Stomach (tissue), 9 donors: ENCODE data around the gene AFTPH. TPM values are rescaled to one million over a fixed set of nuclear protein-coding genes. Genes with fewer than 3 reads are reported as not detected.

Experiments
- DNase-seq, 2 donors: peaks; one replicate each; pipeline versions ENCODE4 v3.0.0 to v3.0.0-alpha.2; 2013 to 2019
- H3K27ac ChIP-seq, 5 donors: fragments of 200-600 bp in 4 of 5; sonication (generic) in 4 of 5; one replicate each; pipeline ENCODE4 v1.5.1; 2013 to 2019; ENCODE audit warnings: mild to moderate bottlenecking in 1 of 5, moderate library complexity in 1 of 5
- H3K27me3 ChIP-seq, 3 donors: fragments of 200-600 bp; sonication (generic); one replicate each; pipeline ENCODE4 v1.5.1; 2017 to 2019; ENCODE audit warnings: mixed run types in 1 of 3
- H3K36me3 ChIP-seq, 4 donors: fragments of 200-600 bp; sonication (generic); 1 replicate in 3 of 4; 2 replicates in 1 of 4; pipeline ENCODE4 v1.5.1; 2016 to 2019
- H3K4me1 ChIP-seq, 4 donors: fragments of 200-600 bp; sonication (generic); one replicate each; pipeline ENCODE4 v1.5.1; 2016 to 2019
- H3K4me3 ChIP-seq, 4 donors: fragments of 200-600 bp; sonication (generic) in 3 of 4; one replicate each; pipeline ENCODE4 v1.5.1; 2016 to 2019; ENCODE audit warnings: mild to moderate bottlenecking in 1 of 4
- H3K9me3 ChIP-seq, 4 donors: fragments of 200-600 bp; sonication (generic); one replicate each; pipeline ENCODE4 v1.5.1; 2016 to 2019
- EP300 ChIP-seq: sonication (generic); formaldehyde crosslinking; IDR thresholded peaks from one replicate; pipeline ENCODE4 v1.6.1; 2017; ENCODE audit warnings: antibody characterized with exemption
- POLR2A ChIP-seq, 4 donors: fragments of 450-650 bp; IDR thresholded peaks; one replicate each; pipeline ENCODE4 v1.6.1; 2016; ENCODE audit warnings: antibody characterized with exemption in 4 of 4, control low read depth in 2 of 4, mild to moderate bottlenecking in 1 of 4, moderate library complexity in 1 of 4
- POLR2AphosphoS5 ChIP-seq, 3 donors: sonication (generic); formaldehyde crosslinking; IDR thresholded peaks; one replicate each; pipeline ENCODE4 v1.6.1; 2016; ENCODE audit warnings: antibody characterized with exemption in 3 of 3
- WGBS, 5 donors: extraction: QIAGEN DNeasy Blood & Tissue Kit in 3 of 5; methylation state at CpG; one replicate each; pipeline versions ENCODE4 v1.1.5 to v1.1.7; 2013 to 2018; 5-methylcytosine and 5-hydroxymethylcytosine counted together
- intact Hi-C: fragments of 100-400 bp; cut with DNase I; formaldehyde crosslinking; loops from one replicate; pipeline ENCODE4 v1.15.1; 2023; ENCODE audit warnings: low total_unique reads
- polyA plus RNA-seq, 3 donors: library from polyadenylated mRNA; stranded (reverse); fragments of 200-250 nt; gene quantifications; one replicate each; pipeline ENCODE4 v1.2.3, GENCODE V29; 2013
- total RNA-seq, 5 donors: library from RNA; depleted of rRNA; stranded (reverse); fragments of >200 nt; gene quantifications; one replicate each; pipeline versions ENCODE4 v1.1.0 to v1.2.3, GENCODE V29; 2014 to 2016
- TF ChIP-seq, protein P1 (sequence below), 7 experiments: fragments of 450-650 bp in 4 of 7; fragments of 200-600 bp in 3 of 7; sonication (generic) in 3 of 7; IDR thresholded peaks; one replicate each; pipeline ENCODE4 v1.5.1; 2016 to 2019; ENCODE audit warnings: antibody characterized with exemption in 7 of 7, control low read depth in 2 of 7, mild to moderate bottlenecking in 1 of 7
- donor health status: healthy with polysubstance abuse.
- donor health status: Bipolar disorder and iron deficiency.
- donor health status: healthy.

Gene AFTPH
- total and polyA plus RNA-seq, 8 donors = 19.8 to 93.6 (median 38.9) TPM

DNA sequence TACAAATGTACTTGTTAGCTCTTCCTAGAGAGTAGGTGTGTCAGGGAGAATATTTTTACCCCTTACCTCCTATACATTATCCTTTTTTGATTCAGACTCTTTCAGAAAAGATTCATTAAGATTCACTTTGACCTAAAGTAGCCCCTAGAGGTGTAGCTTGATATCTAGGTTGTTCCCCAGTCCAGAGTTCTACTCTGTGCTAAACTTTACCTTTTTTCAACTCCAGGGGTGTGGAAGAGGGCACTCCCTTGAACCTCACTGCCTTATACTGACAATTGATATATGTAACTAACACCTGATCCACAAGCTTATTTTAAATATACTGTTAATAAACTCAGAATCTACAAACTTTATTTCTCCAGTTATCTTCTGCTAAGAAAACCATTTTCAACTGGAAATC, 30.0 kb downstream of the AFTPH start:
- intact Hi-C loops = no loop called here
- Histone ChIP-seq H3K36me3 (peaks cover 0 to 13% (median 9%) of the 10 kb centered on the region in 4 donors), H3K4me3 (no peak overlapping the region), H3K27me3 (no peaks in the 10 kb centered on the region), H3K9me3 (no peaks in the 10 kb centered on the region), H3K4me1 (peaks cover 0 to 22% (median 6%) of the 10 kb centered on the region in 4 donors), H3K27ac (no peak overlapping the region)
- DNase-seq = no peak
- TF ChIP-seq, protein P1, sequence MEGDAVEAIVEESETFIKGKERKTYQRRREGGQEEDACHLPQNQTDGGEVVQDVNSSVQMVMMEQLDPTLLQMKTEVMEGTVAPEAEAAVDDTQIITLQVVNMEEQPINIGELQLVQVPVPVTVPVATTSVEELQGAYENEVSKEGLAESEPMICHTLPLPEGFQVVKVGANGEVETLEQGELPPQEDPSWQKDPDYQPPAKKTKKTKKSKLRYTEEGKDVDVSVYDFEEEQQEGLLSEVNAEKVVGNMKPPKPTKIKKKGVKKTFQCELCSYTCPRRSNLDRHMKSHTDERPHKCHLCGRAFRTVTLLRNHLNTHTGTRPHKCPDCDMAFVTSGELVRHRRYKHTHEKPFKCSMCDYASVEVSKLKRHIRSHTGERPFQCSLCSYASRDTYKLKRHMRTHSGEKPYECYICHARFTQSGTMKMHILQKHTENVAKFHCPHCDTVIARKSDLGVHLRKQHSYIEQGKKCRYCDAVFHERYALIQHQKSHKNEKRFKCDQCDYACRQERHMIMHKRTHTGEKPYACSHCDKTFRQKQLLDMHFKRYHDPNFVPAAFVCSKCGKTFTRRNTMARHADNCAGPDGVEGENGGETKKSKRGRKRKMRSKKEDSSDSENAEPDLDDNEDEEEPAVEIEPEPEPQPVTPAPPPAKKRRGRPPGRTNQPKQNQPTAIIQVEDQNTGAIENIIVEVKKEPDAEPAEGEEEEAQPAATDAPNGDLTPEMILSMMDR (IDR thresholded peaks at IDR 0.05) = no peak
- no peak for TF ChIP-seq POLR2AphosphoS5 (IDR thresholded peaks at IDR 0.05)
- no peak for TF ChIP-seq POLR2A (IDR thresholded peaks at IDR 0.05)
- TF ChIP-seq EP300 = no peak

DNA sequence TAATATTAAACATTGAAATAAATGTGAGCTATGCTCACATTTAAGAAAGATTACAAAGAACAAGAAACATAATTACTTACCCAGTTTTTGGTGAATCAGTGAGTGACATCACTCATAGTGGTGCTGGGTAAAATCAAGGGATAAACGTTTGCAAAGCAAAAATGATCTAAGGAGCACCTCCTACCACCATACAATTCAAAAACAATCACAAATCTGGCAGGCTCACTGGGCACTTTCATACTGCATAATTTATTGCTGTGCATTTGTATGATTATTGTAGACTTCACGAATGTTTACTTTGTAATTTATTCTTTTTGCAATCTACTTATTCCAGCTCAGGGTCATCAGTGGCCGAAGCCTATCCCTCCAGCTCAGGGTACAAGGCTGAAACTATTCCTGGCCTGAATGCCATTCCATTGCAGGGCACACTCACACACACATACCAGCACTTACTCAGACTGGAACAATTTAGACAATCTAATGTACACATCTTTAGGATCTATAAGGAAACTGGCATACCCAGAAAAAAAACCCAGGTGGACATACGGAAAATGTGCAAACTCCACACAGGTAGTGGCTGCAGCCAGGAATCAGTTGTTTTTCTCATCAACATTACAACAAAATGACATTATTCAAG, 34.4 kb downstream of the AFTPH start:
- Histone ChIP-seq H3K9me3 (no peaks in the 10 kb centered on the region), H3K4me1 (peaks cover 0 to 29% (median 11%) of the 10 kb centered on the region in 4 donors), H3K4me3 (no peak overlapping the region), H3K36me3 (no peaks in the 10 kb centered on the region), H3K27me3 (no peaks in the 10 kb centered on the region), H3K27ac (no peak overlapping the region)
- intact Hi-C loops = no loop called here
- DNase-seq = no peak
- WGBS, 5 donors = 56 to 70% (median 57%) methylated on average over 4 of the region's 4 CpGs
- TF ChIP-seq POLR2AphosphoS5 (IDR thresholded peaks at IDR 0.05) = no peak
- TF ChIP-seq POLR2A (IDR thresholded peaks at IDR 0.05) = no peak
- no peak for TF ChIP-seq EP300

DNA sequence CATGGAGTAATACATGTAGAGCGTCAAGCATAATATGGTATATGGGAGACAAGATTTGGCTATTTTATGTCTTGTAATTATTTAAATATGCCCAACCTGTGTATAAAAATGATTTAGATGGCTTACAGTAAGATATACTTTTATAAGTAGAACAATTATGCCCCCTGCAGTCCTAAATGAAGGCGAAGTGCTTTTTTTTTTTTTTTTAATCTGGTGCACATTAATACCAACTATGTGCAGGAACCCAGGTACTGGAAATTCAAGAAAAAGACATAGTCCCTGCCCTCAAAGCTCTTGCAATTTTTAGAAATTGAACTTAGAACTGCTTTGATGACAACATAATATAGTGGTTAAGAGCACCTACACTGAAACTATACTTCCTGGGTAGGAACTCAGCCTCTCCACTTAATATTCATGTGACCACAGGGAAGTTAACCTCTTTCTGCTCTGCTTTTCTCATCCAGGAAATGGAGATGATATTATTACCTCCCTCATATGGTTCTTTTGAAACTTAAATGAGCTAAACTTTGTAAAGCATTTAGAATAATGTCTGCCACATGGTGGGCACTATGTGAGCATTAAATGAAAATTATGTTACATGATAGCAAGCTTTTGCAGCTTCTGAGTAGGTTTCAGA, 38.1 kb downstream of the AFTPH start:
- H3K4me1 ChIP-seq = peaks cover 0 to 31% (median 12%) of the 10 kb centered on the region in 4 donors
- H3K27ac ChIP-seq = no peak overlapping the region
- no peaks in the 10 kb centered on the region for H3K36me3 ChIP-seq
- DNase-seq = peak in 1 of 2 donors; percentile 38
- no peaks in the 10 kb centered on the region for H3K27me3 ChIP-seq
- H3K4me3 ChIP-seq = no peak overlapping the region
- intact Hi-C loops = no loop called here
- TF ChIP-seq, protein P1 (IDR thresholded peaks at IDR 0.05) = peak in 3 of 7 experiments; percentile 5 to 57 (median 38)
- TF ChIP-seq POLR2AphosphoS5 (IDR thresholded peaks at IDR 0.05) (no peak), POLR2A (IDR thresholded peaks at IDR 0.05) (no peak), EP300 (no peak)
- no peaks in the 10 kb centered on the region for H3K9me3 ChIP-seq
- WGBS, 5 donors = 51 to 76% (median 61%) methylated on average over 2 of the region's 2 CpGs

DNA sequence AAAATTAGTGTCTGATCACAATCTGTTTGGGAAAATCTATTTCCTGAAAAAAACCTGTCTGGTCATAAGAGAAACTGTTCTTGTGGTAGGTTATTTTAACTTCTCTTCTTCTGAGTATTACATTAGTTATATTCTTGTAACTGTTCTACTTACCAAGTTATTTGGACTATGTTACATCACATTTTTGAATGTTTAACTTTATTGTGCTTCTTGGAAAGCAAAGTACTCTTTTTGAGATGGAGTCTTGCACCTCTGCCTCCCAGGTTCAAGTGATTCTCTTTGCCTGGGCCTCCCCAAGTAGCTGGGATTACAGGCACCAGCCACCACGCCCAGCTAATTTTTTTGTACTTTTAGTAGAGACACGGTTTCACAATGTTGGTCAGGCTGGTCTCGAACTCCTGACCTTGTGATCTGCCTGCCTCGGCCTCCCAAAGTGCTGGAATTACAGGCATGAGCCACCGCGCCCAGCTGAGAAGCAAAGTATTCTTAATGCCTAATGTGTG, 39.4 kb downstream of the AFTPH start:
- Histone ChIP-seq H3K27ac (no peak overlapping the region), H3K27me3 (no peaks in the 10 kb centered on the region), H3K4me1 (peaks cover 0 to 32% (median 17%) of the 10 kb centered on the region in 4 donors), H3K36me3 (peaks cover 0 to 5% (median 4%) of the 10 kb centered on the region in 4 donors), H3K9me3 (no peaks in the 10 kb centered on the region), H3K4me3 (no peak overlapping the region)
- DNase-seq = no peak
- TF ChIP-seq POLR2AphosphoS5 (IDR thresholded peaks at IDR 0.05) (no peak), POLR2A (IDR thresholded peaks at IDR 0.05) (no peak), EP300 (no peak)
- TF ChIP-seq, protein P1 (IDR thresholded peaks at IDR 0.05) = no peak
- intact Hi-C loops = no loop called here
- WGBS, 5 donors = 81 to 89% (median 87%) methylated on average over 6 of the region's 6 CpGs
